ENCODE results near the gene SKIC8.

The SKIC8 gene

GRCh38 chr15:78234515-78235040 is 64.8 kb downstream of the SKIC8 start, which contains the start of gene ACSBG1:
TSS of gene ACSBG1 (minus strand) at chr15:78234565. CDS start at chr15:78234501, 64 bp downstream.
- H2AFZ ChIP-seq (ENCODE audit: low read length): no peak within 1 kb of the TSS
- no peak within 1 kb of the TSS for H3K27ac ChIP-seq (ENCODE audit: low read depth, low read length, poor library complexity, severe bottlenecking)
- H3K9me2 ChIP-seq (ENCODE audit: low read depth, low read length): no peaks in the 10 kb centered on the region
- no peak within 1 kb of the TSS for H3K4me2 ChIP-seq (ENCODE audit: low read length)
- no peaks in the 10 kb centered on the region for H3K36me3 ChIP-seq (ENCODE audit: insufficient read depth, low read length)
- no peaks in the 10 kb centered on the region for H3K79me2 ChIP-seq (ENCODE audit: insufficient read depth, low read length)
- TF ChIP-seq CTCF (IDR thresholded peaks at IDR 0.05; ENCODE audit: low read length) (no peak), EZH2 (IDR thresholded peaks at IDR 0.05; ENCODE audit: borderline replicate concordance, low read length) (no peak)
- 0 out of 2 replicates have a peak, but pooled peaks cover 8% of the 10 kb centered on the region for H3K27me3 ChIP-seq (ENCODE audit: insufficient read depth, low read length)
- no peak within 1 kb of the TSS for H3K9ac ChIP-seq (ENCODE audit: low read length)
- H3K4me3 ChIP-seq (ENCODE audit: low read depth, low read length, poor library complexity, severe bottlenecking): no peak within 1 kb of the TSS
- no peaks in the 10 kb centered on the region for H3K4me1 ChIP-seq (ENCODE audit: insufficient read depth, low read length, severe bottlenecking)
- H3K9me3 ChIP-seq (ENCODE audit: low read length): no peaks in the 10 kb centered on the region
- no peaks in the 10 kb centered on the region for H4K20me1 ChIP-seq (ENCODE audit: insufficient read depth, low read length)
- no peaks in the 10 kb centered on the region for H3F3A ChIP-seq (ENCODE audit: insufficient read depth, low read length)

DNA sequence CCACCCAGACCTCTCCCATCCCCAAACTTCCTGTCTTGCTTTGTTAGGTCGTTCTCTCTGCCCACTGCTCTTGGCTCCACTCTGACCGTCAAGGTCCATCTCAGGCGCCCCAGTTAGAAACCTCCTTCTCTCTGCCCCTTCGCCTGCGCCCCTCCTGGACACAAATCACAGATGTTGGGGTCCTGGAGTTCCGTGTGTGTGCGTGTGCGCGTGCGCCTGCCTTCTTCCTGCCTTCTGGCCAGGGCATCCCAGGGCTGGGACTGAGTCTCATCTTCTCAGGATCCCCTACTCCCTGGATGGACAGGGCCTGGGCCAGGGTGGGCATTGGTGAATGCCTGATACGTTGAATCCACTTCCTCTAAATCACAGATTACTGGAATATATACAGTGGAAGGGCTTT is 65.9 kb downstream of the SKIC8 start:
- Histone ChIP-seq H4K20me1 (ENCODE audit: insufficient read depth, low read length) (no peaks in the 10 kb centered on the region), H3K9ac (ENCODE audit: low read length) (no peak overlapping the region), H3K9me2 (ENCODE audit: low read depth, low read length) (no peaks in the 10 kb centered on the region), H3K4me1 (ENCODE audit: insufficient read depth, low read length, severe bottlenecking) (no peaks in the 10 kb centered on the region), H3K27me3 (ENCODE audit: insufficient read depth, low read length) (0 out of 2 replicates have a peak, but pooled peaks cover 8% of the 10 kb centered on the region), H3F3A (ENCODE audit: insufficient read depth, low read length) (no peaks in the 10 kb centered on the region), H3K9me3 (ENCODE audit: low read length) (no peaks in the 10 kb centered on the region), H3K4me2 (ENCODE audit: low read length) (no peak overlapping the region), H2AFZ (ENCODE audit: low read length) (no peak overlapping the region), H3K79me2 (ENCODE audit: insufficient read depth, low read length) (no peaks in the 10 kb centered on the region), H3K27ac (ENCODE audit: low read depth, low read length, poor library complexity, severe bottlenecking) (no peak overlapping the region), H3K36me3 (ENCODE audit: insufficient read depth, low read length) (no peaks in the 10 kb centered on the region), H3K4me3 (ENCODE audit: low read depth, low read length, poor library complexity, severe bottlenecking) (no peak overlapping the region)
- no peak for TF ChIP-seq EZH2 (IDR thresholded peaks at IDR 0.05; ENCODE audit: borderline replicate concordance, low read length)
- TF ChIP-seq CTCF (IDR thresholded peaks at IDR 0.05; ENCODE audit: low read length): no peak

Data from OCI-LY1 (cell line).